GM12878 (cell line): ENCODE measurements around the gene CMTM3. TPM values are rescaled to one million over a fixed set of nuclear protein-coding genes. Genes with fewer than 3 reads are reported as not detected.

ENCODE experiments used
- ATAC-seq: fragments of 200-7000 bp; cut with Tn5 transposase; 3 replicates; pipeline ENCODE4 v1.9.1; 2020; ENCODE audit warnings: mild to moderate bottlenecking, moderate library complexity
- BruUV-seq: library from RNA; stranded (reverse); fragments of 400-500 nt; replicated peaks from 2 replicates; lab custom pipeline; 2021; lab: Mats Ljungman, UMichigan
- CTCF ChIA-PET: fragments of 300-600 bp; sonication (Branson Sonifier 250); formaldehyde crosslinking; extraction: SDS; loops from one replicate; lab custom pipeline; 2021; ENCODE audit warnings: inconsistent platforms; lab: Yijun Ruan, JAX
- POLR2A ChIA-PET: fragments of 350-600 bp; formaldehyde crosslinking; extraction: SDS; loops from one replicate; lab custom pipeline; 2021; ENCODE audit warnings: inconsistent platforms; lab: Charles Lee
- RAD21 ChIA-PET: fragments of 300-600 bp; sonication (Branson Sonifier 250); formaldehyde crosslinking; loops from one replicate; lab custom pipeline; 2023; ENCODE audit warnings: antibody characterized with exemption; ENCODE audit not compliant: unreplicated experiment; lab: Charles Lee
- SMC1A ChIA-PET: fragments of 300-600 bp; sonication (Branson Sonifier 250); formaldehyde crosslinking; loops from one replicate; lab custom pipeline; 2023; ENCODE audit not compliant: unreplicated experiment, uncharacterized antibody; lab: Charles Lee
- DNase-seq: peaks from one replicate; pipeline ENCODE4 v3.0.0-alpha.2; 2011; ENCODE audit warnings: low read depth, low spot score
- FAIRE-seq: peaks from 3 replicates; lab custom pipeline; 2011; peaks lifted over from hg19 to GRCh38; lab: Jason Lieb, UNC
- H2AFZ ChIP-seq: 2 replicates; pipeline ENCODE4 v1.6.0; 2011; ENCODE audit warnings: low read depth, low read length, control low read depth; ENCODE audit not compliant: control insufficient read depth
- H3K27ac ChIP-seq: 2 replicates; pipeline ENCODE4 v1.5.1; 2011; ENCODE audit warnings: control low read depth; ENCODE audit not compliant: control insufficient read depth, insufficient read depth
- H3K27me3 ChIP-seq, 2 experiments: replicated peaks in 1 of 2; 2 replicates each; pipeline versions ENCODE4 v1.6.0 to v1.6.1; 2011; ENCODE audit warnings: low read length in 1 of 2; ENCODE audit not compliant: control insufficient read depth in 2 of 2, insufficient read depth in 2 of 2
- H3K36me3 ChIP-seq, 2 experiments: 2 replicates each; pipeline ENCODE4 v1.5.1; 2011; ENCODE audit warnings: low read length in 1 of 2; ENCODE audit not compliant: control insufficient read depth in 2 of 2, insufficient read depth in 2 of 2
- H3K4me1 ChIP-seq: 2 replicates; pipeline ENCODE4 v1.6.1; 2011; ENCODE audit warnings: mild to moderate bottlenecking, low read length, moderate library complexity, mixed read lengths; ENCODE audit not compliant: control insufficient read depth, insufficient read depth
- H3K4me2 ChIP-seq: 2 replicates; pipeline ENCODE4 v1.6.0; 2011; ENCODE audit warnings: control low read depth; ENCODE audit not compliant: control insufficient read depth, insufficient read depth
- H3K4me3 ChIP-seq: fragments of 200-600 bp; sonication (generic); 2 replicates; pipeline ENCODE4 v1.5.1; 2016
- H3K79me2 ChIP-seq: 2 replicates; pipeline ENCODE4 v1.6.0; 2011; ENCODE audit warnings: low read length; ENCODE audit not compliant: control insufficient read depth, insufficient read depth
- H3K9ac ChIP-seq: 2 replicates; pipeline ENCODE4 v1.8.0; 2011; ENCODE audit warnings: low read length, control low read depth, mixed read lengths; ENCODE audit not compliant: control insufficient read depth, insufficient read depth
- H3K9me3 ChIP-seq: replicated peaks from 3 replicates; pipeline ENCODE4 v1.5.1; 2011; ENCODE audit warnings: mild to moderate bottlenecking, low read length; ENCODE audit not compliant: control insufficient read depth, insufficient read depth
- H4K20me1 ChIP-seq: 2 replicates; pipeline ENCODE4 v1.6.0; 2011; ENCODE audit not compliant: control insufficient read depth, insufficient read depth
- BHLHE40 ChIP-seq, 2 experiments: fragments of 450-650 bp in 1 of 2; IDR thresholded peaks; 2 replicates each; pipeline ENCODE4 v1.6.1; 2011 to 2017; ENCODE audit warnings: low read depth in 2 of 2, borderline replicate concordance in 1 of 2, improper control_type of control experiment in 1 of 2, low read length in 1 of 2, mild to moderate bottlenecking in 1 of 2
- BMI1 ChIP-seq: fragments of 450-650 bp; IDR thresholded peaks from 2 replicates; pipeline ENCODE4 v1.6.1; 2016; ENCODE audit warnings: mild to moderate bottlenecking, moderate library complexity, borderline replicate concordance
- CTCF ChIP-seq, 3 experiments: IDR thresholded peaks in 2 of 3; conservative IDR thresholded peaks in 1 of 3; 2 replicates each; pipeline ENCODE4 v1.5.1; 2011; ENCODE audit warnings: low read depth in 3 of 3, low read length in 3 of 3, mild to moderate bottlenecking in 3 of 3, control low read depth in 2 of 3, moderate library complexity in 2 of 3, inconsistent platforms in 1 of 3, mixed read lengths in 1 of 3; ENCODE audit not compliant: control insufficient read depth in 2 of 3, insufficient read depth in 1 of 3; ENCODE audit errors: extremely low read depth in 1 of 3
- SIN3A ChIP-seq: IDR thresholded peaks from 2 replicates; pipeline ENCODE4 v1.6.1; 2012; ENCODE audit warnings: low read depth, low read length, improper control_type of control experiment
- SKIL ChIP-seq: fragments of 450-650 bp; IDR thresholded peaks from 2 replicates; pipeline ENCODE4 v1.6.1; 2017; ENCODE audit warnings: mild to moderate bottlenecking, low read depth, inconsistent platforms; ENCODE audit not compliant: poor library complexity, severe bottlenecking
- TARDBP ChIP-seq: IDR thresholded peaks from 2 replicates; pipeline ENCODE4 v1.6.1; 2016; ENCODE audit warnings: borderline replicate concordance
- WGBS: methylation state at CpG from one replicate; pipeline ENCODE4 v1.1.6; 2016; ENCODE audit warnings: low lambda C conversion rate; ENCODE audit not compliant: insufficient replicate concordance, insufficient coverage; ENCODE audit errors: missing lambda C conversion rate; 5-methylcytosine and 5-hydroxymethylcytosine counted together
- in situ Hi-C: fragments of 300-500 bp; cut with MboI; formaldehyde crosslinking; loops from 9 replicates; pipeline ENCODE4 v1.14.3; 2018; ENCODE audit warnings: mixed read lengths
- intact Hi-C: fragments of 100-400 bp; cut with micrococcal nuclease; formaldehyde crosslinking; loops from one replicate; pipeline ENCODE4 v1.14.2; 2022; ENCODE audit not compliant: unreplicated experiment
- polyA plus RNA-seq, 11 experiments: library from polyadenylated mRNA; depleted of rRNA in 4 of 11; unstranded in 6 of 11; stranded (reverse) in 5 of 11; fragments of >200 nt; fragmentation: Nextera tagmentation in 4 of 11; fragmentation: Illumina TruSeq in 1 of 11; extraction: Ambion mirVana in 4 of 11; extraction: Trizol in 1 of 11; gene quantifications; 1 replicate in 1 of 11; 2 replicates in 10 of 11; pipeline versions ENCODE4 v1.2.1 to v1.2.3, GENCODE V29; 2011 to 2016; ENCODE audit warnings: inconsistent platforms in 2 of 11, missing spikeins in 2 of 11, low read depth in 1 of 11
- total RNA-seq, 4 experiments: library from RNA; depleted of rRNA in 3 of 4; stranded (reverse); fragments of >200 nt in 3 of 4; fragmentation: Illumina TruSeq in 1 of 4; extraction: Trizol in 1 of 4; gene quantifications; 2 replicates each; pipeline versions ENCODE4 v1.2.1 to v1.2.3, GENCODE V29; 2013 to 2021
- TF ChIP-seq, protein P1 (sequence below): IDR thresholded peaks from 2 replicates; pipeline ENCODE4 v1.6.1; 2012; ENCODE audit warnings: low read depth, low read length, improper control_type of control experiment
- TF ChIP-seq, protein P2 (sequence below): IDR thresholded peaks from 2 replicates; pipeline ENCODE4 v1.6.1; 2011; ENCODE audit warnings: low read depth, mild to moderate bottlenecking, low read length, moderate library complexity, borderline replicate concordance; ENCODE audit errors: extremely low read depth

Gene CMTM3
- total and polyA plus RNA-seq, 10 of the 15 experiments (the other 5 are each of a cell fraction or from before 2014, with no cell fraction given): 5.4 to 47.4 (median 28.6) TPM

DNA sequence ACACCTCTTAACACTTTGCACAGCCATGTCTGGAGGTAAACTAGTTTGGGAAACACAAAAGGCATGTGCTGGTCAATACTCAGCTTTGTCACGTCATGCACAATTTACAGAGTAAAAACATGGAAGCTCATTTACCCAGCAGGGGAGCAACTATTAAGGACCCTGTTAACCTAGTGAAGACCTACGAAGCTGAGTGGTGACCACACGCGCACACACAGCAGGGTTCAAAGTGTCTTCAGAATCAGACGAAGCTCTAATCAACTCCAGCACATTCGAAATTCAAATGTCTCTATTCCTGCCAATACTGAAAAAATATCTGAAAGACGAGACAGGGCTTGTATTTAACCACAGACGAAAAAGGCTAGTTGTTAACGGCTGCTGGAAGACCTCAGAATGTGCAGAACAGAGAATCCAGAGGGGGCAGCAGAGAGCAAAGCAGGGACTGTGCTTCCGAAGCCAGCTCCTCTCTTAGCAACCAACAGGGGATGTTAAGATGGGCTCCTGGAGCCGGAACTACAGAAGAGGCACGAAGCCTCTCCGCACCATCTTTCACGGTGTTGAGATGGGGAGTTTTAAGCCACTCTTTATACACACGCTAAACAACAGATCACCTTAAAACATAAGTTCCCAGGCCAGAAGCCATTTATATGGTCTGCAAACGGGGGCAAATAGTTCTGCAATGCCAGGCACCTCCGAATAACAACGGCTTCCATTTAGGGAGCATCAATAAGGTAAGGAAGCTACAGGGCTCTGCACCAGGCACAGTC is 46.4 kb downstream of the CMTM3 start (continued):
- TF ChIP-seq CTCF (IDR thresholded peaks at IDR 0.05 in 2 of 3, conservative IDR thresholded peaks at IDR 0.05 in 1 of 3; ENCODE audit: control insufficient read depth in 2 of 3, extremely low read depth in 1 of 3, insufficient read depth in 1 of 3, low read depth in 3 of 3, low read length in 3 of 3): peak; percentile 89 to 92 (median 90)
- TF ChIP-seq, protein P1, sequence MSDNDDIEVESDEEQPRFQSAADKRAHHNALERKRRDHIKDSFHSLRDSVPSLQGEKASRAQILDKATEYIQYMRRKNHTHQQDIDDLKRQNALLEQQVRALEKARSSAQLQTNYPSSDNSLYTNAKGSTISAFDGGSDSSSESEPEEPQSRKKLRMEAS: no peak
- no peak for TF ChIP-seq SIN3A
- TF ChIP-seq SKIL: no peak

- Histone ChIP-seq H3K4me3 (no peak overlapping the region), H2AFZ (no peak overlapping the region), H3K36me3 (no peaks in the 10 kb centered on the region), H3K27ac (no peak overlapping the region), H3K4me2 (no peak overlapping the region), H3K9me3 (no peaks in the 10 kb centered on the region), H3K4me1 (no peaks in the 10 kb centered on the region), H3K27me3 (no peaks in the 10 kb centered on the region; a peak in 1 of 4 replicates), H4K20me1 (no peaks in the 10 kb centered on the region), H3K79me2 (no peaks in the 10 kb centered on the region), H3K9ac (no peak overlapping the region)
- FAIRE-seq: no peak
- POLR2A ChIA-PET: no interaction called here
- DNase-seq: no peak
- CTCF ChIA-PET: interaction anchor here (0.5 to 3.8 kb wide), 33 partner anchors 8 to 309 kb away, joined by 3 to 45 read pairs (median 4); no protein-coding TSS in a partner anchor
- RAD21 ChIA-PET: interaction anchor here (1.7 kb wide), 1 partner anchor 11 kb away, joined by 5 read pairs; no protein-coding TSS in a partner anchor
- WGBS: 84% methylated on average over 2 of the region's 2 CpGs
- no peak for TF ChIP-seq TARDBP
- TF ChIP-seq BMI1: no peak
- TF ChIP-seq BHLHE40 (IDR thresholded peaks at IDR 0.05; ENCODE audit: borderline replicate concordance in 1 of 2, low read depth in 2 of 2, low read length in 1 of 2): no peak
- TF ChIP-seq, protein P2, sequence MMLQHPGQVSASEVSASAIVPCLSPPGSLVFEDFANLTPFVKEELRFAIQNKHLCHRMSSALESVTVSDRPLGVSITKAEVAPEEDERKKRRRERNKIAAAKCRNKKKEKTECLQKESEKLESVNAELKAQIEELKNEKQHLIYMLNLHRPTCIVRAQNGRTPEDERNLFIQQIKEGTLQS: no peak
- intact Hi-C loops (no loop called here), in situ Hi-C loops (no loop called here)
- SMC1A ChIA-PET: interaction anchor here (0.8 to 1.6 kb wide), 6 partner anchors 28 to 141 kb away, joined by 3 to 6 read pairs (median 4); no protein-coding TSS in a partner anchor
- ATAC-seq: no peak
- BruUV-seq: no TSS peak
Observed at GRCh38 chr16:66651474-66651765, 46.9 kb downstream of the CMTM3 start.
